Adrenal gland (tissue), 12 donors: ENCODE results near the gene ZMYND8. TPM values are rescaled to one million over a fixed set of nuclear protein-coding genes. Genes with fewer than 3 reads are reported as not detected.

Experiments used
- DNase-seq, 7 donors: peaks; one replicate each; pipeline ENCODE4 v3.0.0-alpha.2; 2019 to 2020
- H3K27ac ChIP-seq, 5 donors: fragments of 200-600 bp; sonication (generic) in 4 of 5; 1 replicate in 3 of 5; 2 replicates in 2 of 5; pipeline versions ENCODE4 v1.5.1 to v1.8.0; 2016 to 2020; ENCODE audit warnings: mild to moderate bottlenecking in 1 of 5
- H3K27me3 ChIP-seq: fragments of 200-600 bp; 2 replicates; pipeline ENCODE4 v1.8.0; 2021
- H3K36me3 ChIP-seq, 2 donors: fragments of 200-600 bp; replicated peaks in 1 of 2; 1 replicate in 1 of 2; 2 replicates in 1 of 2; pipeline versions ENCODE4 v1.5.1 to v1.8.0; 2018 to 2022
- H3K4me1 ChIP-seq, 2 donors: fragments of 200-600 bp; replicated peaks in 1 of 2; 1 replicate in 1 of 2; 2 replicates in 1 of 2; pipeline versions ENCODE4 v1.5.1 to v1.8.0; 2018 to 2021
- H3K4me3 ChIP-seq, 4 donors: fragments of 200-600 bp; sonication (generic) in 3 of 4; one replicate each; pipeline ENCODE4 v1.5.1; 2016 to 2018
- H3K9me3 ChIP-seq, 3 donors: fragments of 200-600 bp; sonication (generic) in 1 of 3; replicated peaks in 1 of 3; 1 replicate in 2 of 3; 2 replicates in 1 of 3; pipeline versions ENCODE4 v1.5.1 to v1.8.0; 2016 to 2021
- POLR2A ChIP-seq, 2 donors: fragments of 450-650 bp; IDR thresholded peaks; one replicate each; pipeline ENCODE4 v1.6.1; 2017; ENCODE audit warnings: antibody characterized with exemption in 2 of 2, mild to moderate bottlenecking in 2 of 2, moderate library complexity in 1 of 2
- WGBS, 4 donors: extraction: QIAGEN DNeasy Blood & Tissue Kit in 2 of 4; methylation state at CpG; one replicate each; pipeline versions ENCODE4 v1.1.5 to v1.1.7; 2013 to 2017; 5-methylcytosine and 5-hydroxymethylcytosine counted together
- intact Hi-C, 2 donors: fragments of 100-400 bp; cut with DNase I; formaldehyde crosslinking; loops; one replicate each; pipeline versions ENCODE4 v1.14.1 to v1.15.0; 2022 to 2023
- polyA plus RNA-seq, 3 donors: library from polyadenylated mRNA; stranded (reverse); fragments of 200-250 nt in 2 of 3; fragments of 350-450 nt in 1 of 3; fragmentation: Illumina TruSeq in 1 of 3; extraction: RNeasy Lipid Tissue Mini Kit (QIAGEN cat#74804) in 1 of 3; gene quantifications; one replicate each; pipeline ENCODE4 v1.2.3, GENCODE V29; 2013 to 2014
- total RNA-seq, 9 donors: library from RNA; depleted of rRNA in 4 of 9; stranded (reverse); fragments of >200 nt in 4 of 9; fragments of 120-200 nt in 1 of 9; fragmentation: NEBNext Ultra II Directional in 1 of 9; extraction: Animal tissue kit (Norgen Biotek cat#: 25700) in 1 of 9; gene quantifications; one replicate each; pipeline versions ENCODE4 v1.1.0 to v1.2.4, GENCODE V29; 2013 to 2023
- TF ChIP-seq, protein P1 (sequence below), 6 experiments: fragments of 450-650 bp in 4 of 6; fragments of 200-600 bp in 2 of 6; sonication (generic) in 1 of 6; IDR thresholded peaks; 1 replicate in 5 of 6; 2 replicates in 1 of 6; pipeline versions ENCODE4 v1.5.1 to v1.8.0; 2016 to 2021; ENCODE audit warnings: antibody characterized with exemption in 6 of 6, mild to moderate bottlenecking in 2 of 6, moderate library complexity in 1 of 6
- donor health status: healthy with polysubstance abuse.
- donor health status: Bipolar disorder and iron deficiency.
- donor health status: DM: yes; HTN: yes; CAD: no.
- donor health status: DM: no; HTN: no; CAD: no.
- donor health status: DM: no; HTN: no; CAD: no.
- donor health status: DM: yes; HTN: yes; CAD: no.

The ZMYND8 gene
- total and polyA plus RNA-seq, 12 donors = 37.0 to 116 (median 67.2) TPM

DNA sequence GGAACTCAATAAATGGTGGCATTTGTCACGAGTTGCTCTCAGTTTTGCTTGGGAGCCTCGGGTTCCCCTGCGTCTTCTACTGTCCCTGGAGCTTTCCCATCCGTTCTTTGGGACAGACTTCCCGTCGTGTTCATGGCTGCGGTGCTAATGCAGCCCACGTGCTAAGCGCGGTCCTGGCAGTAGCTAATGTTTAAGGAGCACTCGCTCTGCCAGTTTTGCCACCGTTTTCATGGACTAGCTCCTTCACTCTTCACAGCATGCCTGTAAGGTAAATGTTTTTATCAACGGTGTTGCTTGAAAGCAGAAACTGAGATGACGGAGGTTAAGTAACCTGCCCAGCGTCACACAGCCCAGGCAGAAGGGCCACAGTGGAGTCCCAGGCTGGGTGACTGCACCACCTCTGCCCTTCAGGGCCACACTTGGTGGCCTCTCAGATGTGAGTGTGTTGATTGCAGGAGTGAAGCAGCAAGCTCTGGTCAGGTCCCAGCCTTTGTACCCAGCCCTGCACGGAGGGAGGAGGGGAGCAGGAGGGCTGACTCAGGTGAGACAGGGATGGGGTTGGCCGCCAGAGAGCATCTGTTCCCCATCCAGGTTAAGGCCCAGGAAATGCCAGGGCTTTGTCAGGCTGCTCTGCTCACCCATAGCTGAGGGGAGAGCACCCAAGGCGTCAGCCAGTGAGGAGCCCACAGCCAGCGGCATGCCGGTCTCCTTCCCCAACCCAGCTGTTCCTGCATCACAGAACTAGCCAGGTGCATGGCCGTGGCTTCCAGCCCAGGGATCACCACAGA lies 181.8 kb downstream of the ZMYND8 start:
- no peaks in the 10 kb centered on the region for H3K9me3 ChIP-seq

DNA sequence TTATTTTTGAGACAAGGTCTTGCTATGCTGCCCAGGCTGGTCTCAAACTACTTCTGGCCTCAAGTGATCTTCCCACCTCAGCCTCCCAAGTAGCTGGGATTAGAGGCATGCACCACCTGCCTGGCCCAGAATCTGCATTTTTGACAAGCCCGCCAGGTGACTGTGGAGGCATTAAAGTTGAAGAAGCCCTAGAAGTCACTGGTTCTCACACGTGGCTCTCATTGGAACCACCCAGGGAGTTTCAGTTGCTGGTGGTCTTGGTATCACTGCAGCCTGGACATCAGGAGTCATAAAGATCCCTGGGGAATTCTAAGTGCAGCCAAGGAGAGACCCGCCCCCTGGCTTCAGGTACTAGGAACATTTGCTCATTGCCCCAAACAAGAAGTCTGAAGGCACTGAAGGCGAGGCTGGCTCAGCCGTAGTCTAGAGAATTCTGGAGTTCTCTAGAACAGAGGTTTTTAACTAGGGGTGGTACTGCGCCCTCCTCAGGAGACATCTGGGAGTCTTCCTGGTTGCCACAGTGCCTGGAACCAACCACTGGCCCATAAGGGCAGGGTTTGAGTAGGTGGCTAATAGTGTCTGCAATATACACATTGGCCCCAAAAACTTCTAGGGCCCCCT lies 182.8 kb downstream of the ZMYND8 start:
- Histone ChIP-seq H3K27ac (no peak overlapping the region), H3K4me1 (no peaks in the 10 kb centered on the region), H3K27me3 (no peaks in the 10 kb centered on the region), H3K36me3 (no peaks in the 10 kb centered on the region), H3K9me3 (no peaks in the 10 kb centered on the region), H3K4me3 (no peak overlapping the region)
- no peak for DNase-seq
- WGBS, 4 donors = 81 to 93% (median 90%) methylated on average over 4 to 6 of the region's 6 CpGs
- intact Hi-C loops = no loop called here
- TF ChIP-seq POLR2A (IDR thresholded peaks at IDR 0.05) = no peak
- TF ChIP-seq, protein P1, sequence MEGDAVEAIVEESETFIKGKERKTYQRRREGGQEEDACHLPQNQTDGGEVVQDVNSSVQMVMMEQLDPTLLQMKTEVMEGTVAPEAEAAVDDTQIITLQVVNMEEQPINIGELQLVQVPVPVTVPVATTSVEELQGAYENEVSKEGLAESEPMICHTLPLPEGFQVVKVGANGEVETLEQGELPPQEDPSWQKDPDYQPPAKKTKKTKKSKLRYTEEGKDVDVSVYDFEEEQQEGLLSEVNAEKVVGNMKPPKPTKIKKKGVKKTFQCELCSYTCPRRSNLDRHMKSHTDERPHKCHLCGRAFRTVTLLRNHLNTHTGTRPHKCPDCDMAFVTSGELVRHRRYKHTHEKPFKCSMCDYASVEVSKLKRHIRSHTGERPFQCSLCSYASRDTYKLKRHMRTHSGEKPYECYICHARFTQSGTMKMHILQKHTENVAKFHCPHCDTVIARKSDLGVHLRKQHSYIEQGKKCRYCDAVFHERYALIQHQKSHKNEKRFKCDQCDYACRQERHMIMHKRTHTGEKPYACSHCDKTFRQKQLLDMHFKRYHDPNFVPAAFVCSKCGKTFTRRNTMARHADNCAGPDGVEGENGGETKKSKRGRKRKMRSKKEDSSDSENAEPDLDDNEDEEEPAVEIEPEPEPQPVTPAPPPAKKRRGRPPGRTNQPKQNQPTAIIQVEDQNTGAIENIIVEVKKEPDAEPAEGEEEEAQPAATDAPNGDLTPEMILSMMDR (IDR thresholded peaks at IDR 0.05) = no peak

More for the DNA sequence above, 181.8 kb downstream of the ZMYND8 start:
- no peak for DNase-seq
- TF ChIP-seq POLR2A (IDR thresholded peaks at IDR 0.05) = no peak
- TF ChIP-seq, protein P1 (IDR thresholded peaks at IDR 0.05) = no peak
- no peak overlapping the region for H3K4me3 ChIP-seq
- H3K36me3 ChIP-seq = no peaks in the 10 kb centered on the region
- no peak overlapping the region for H3K27ac ChIP-seq
- H3K27me3 ChIP-seq = no peaks in the 10 kb centered on the region
- WGBS, 4 donors = 74 to 87% (median 85%) methylated on average over 17 to 21 of the region's 21 CpGs
- no peaks in the 10 kb centered on the region for H3K4me1 ChIP-seq
- intact Hi-C loops = no loop called here

GRCh38 chr20:47172579-47172978 lies 183.9 kb downstream of the ZMYND8 start:
- Histone ChIP-seq H3K36me3 (no peaks in the 10 kb centered on the region), H3K4me1 (no peaks in the 10 kb centered on the region), H3K27ac (no peak overlapping the region), H3K27me3 (no peaks in the 10 kb centered on the region), H3K9me3 (no peaks in the 10 kb centered on the region), H3K4me3 (no peak overlapping the region)
- no peak for DNase-seq
- intact Hi-C loops = no loop called here
- 84 to 90% (median 87%) methylated on average over 10 to 16 of the region's 16 CpGs for WGBS, 4 donors
- TF ChIP-seq, protein P1 (IDR thresholded peaks at IDR 0.05) = no peak
- TF ChIP-seq POLR2A (IDR thresholded peaks at IDR 0.05) = no peak

- no peak for DNase-seq
- no peaks in the 10 kb centered on the region for H3K4me1 ChIP-seq
- no peaks in the 10 kb centered on the region for H3K27me3 ChIP-seq
- intact Hi-C loops = no loop called here
- WGBS, 4 donors = 80 to 89% (median 86%) methylated on average over 8 to 9 of the region's 9 CpGs
- H3K9me3 ChIP-seq = no peaks in the 10 kb centered on the region
- TF ChIP-seq POLR2A (IDR thresholded peaks at IDR 0.05) = no peak
- TF ChIP-seq, protein P1 (IDR thresholded peaks at IDR 0.05) = no peak
- no peak overlapping the region for H3K4me3 ChIP-seq
- H3K27ac ChIP-seq = no peak overlapping the region
- H3K36me3 ChIP-seq = no peaks in the 10 kb centered on the region
Observed at GRCh38 chr20:47167846-47168245, 188.7 kb downstream of the ZMYND8 start.
